Measurements from ENCODE around the gene NEK8.

GRCh38 chr17:28737770-28738679, 9.4 kb downstream of the NEK8 start:
- TF ChIP-seq POLR2A (IDR thresholded peaks at IDR 0.05) (no peak), CTCF (IDR thresholded peaks at IDR 0.05) (no peak), EP300 (IDR thresholded peaks at IDR 0.05) (no peak), POLR2AphosphoS5 (IDR thresholded peaks at IDR 0.05) (no peak)
